HS-27A (cell line): ENCODE results near the gene ABHD5.
A peak's percentile ranks its signal among the peaks of the same experiment; 100 is the strongest.

Experiments
- DNase-seq: peaks from one replicate; pipeline ENCODE4 v3.0.0-alpha.2; 2012; ENCODE audit warnings: low read depth, missing footprints

The ABHD5 gene

GRCh38 chr3:43757666-43758321 lies 67.1 kb downstream of the ABHD5 start:
- DNase-seq: no peak

GRCh38 chr3:43758592-43759225 lies 68.0 kb downstream of the ABHD5 start:
- DNase-seq: no peak

- DNase-seq: peak; percentile 95
Measured at GRCh38 chr3:43759297-43759782, 68.6 kb downstream of the ABHD5 start.

GRCh38 chr3:43759938-43760337 lies 69.2 kb downstream of the ABHD5 start:
- no peak for DNase-seq

GRCh38 chr3:43760938-43761337 lies 70.2 kb downstream of the ABHD5 start:
- DNase-seq: no peak

- no peak for DNase-seq
Measured at GRCh38 chr3:43762451-43762850, 71.7 kb downstream of the ABHD5 start.

- DNase-seq: no peak
Measured at GRCh38 chr3:43764056-43764455, 73.3 kb downstream of the ABHD5 start.

GRCh38 chr3:43764471-43764870 lies 73.7 kb downstream of the ABHD5 start:
- DNase-seq: no peak

- DNase-seq: no peak
Measured at GRCh38 chr3:43765521-43765971, 74.8 kb downstream of the ABHD5 start.

GRCh38 chr3:43766672-43767465 lies 76.1 kb downstream of the ABHD5 start:
- DNase-seq: peak; percentile 88

GRCh38 chr3:43768381-43768973 lies 77.7 kb downstream of the ABHD5 start:
- DNase-seq: no peak

- DNase-seq: peak; percentile 99
Measured at GRCh38 chr3:43769097-43769884, 78.6 kb downstream of the ABHD5 start.

GRCh38 chr3:43769885-43770425 lies 79.2 kb downstream of the ABHD5 start:
- no peak for DNase-seq

GRCh38 chr3:43770426-43771103 lies 79.8 kb downstream of the ABHD5 start:
- DNase-seq: peak; percentile 77

- no peak for DNase-seq
Measured at GRCh38 chr3:43771610-43772009, 80.9 kb downstream of the ABHD5 start.

- no peak for DNase-seq
Measured at GRCh38 chr3:43773273-43774094, 82.7 kb downstream of the ABHD5 start.

GRCh38 chr3:43774799-43775198 lies 84.1 kb downstream of the ABHD5 start:
- DNase-seq: no peak

- DNase-seq: no peak
Measured at GRCh38 chr3:43776101-43776500, 85.4 kb downstream of the ABHD5 start.

- no peak for DNase-seq
Measured at GRCh38 chr3:43779850-43780249, 89.1 kb downstream of the ABHD5 start.

- DNase-seq: no peak
Measured at GRCh38 chr3:43782541-43782940, 91.8 kb downstream of the ABHD5 start.
